ENCODE results near the gene TMTC1. TPM values are rescaled to one million over a fixed set of nuclear protein-coding genes. Genes with fewer than 3 reads are reported as not detected.

The TMTC1 gene
- total and polyA plus RNA-seq, 2 of the 8 experiments (the other 6 are each of a cell fraction or from before 2014, with no cell fraction given), result 15.4 to 20.8 TPM

- TF ChIP-seq CBX5 (IDR thresholded peaks at IDR 0.05; ENCODE audit: low read depth, low read length) (no peak), BACH1 (IDR thresholded peaks at IDR 0.05; ENCODE audit: low read length) (no peak), RFX5 (IDR thresholded peaks at IDR 0.05; ENCODE audit: borderline replicate concordance, low read depth, low read length) (no peak), ATF2 (IDR thresholded peaks at IDR 0.05; ENCODE audit: low read length) (no peak)
These were observed 170.8 kb downstream of the TMTC1 start (continued) for GRCh38 chr12:29612912-29613311.
